ENCODE data around the gene MAN1C1. TPM values are rescaled to one million over a fixed set of nuclear protein-coding genes. Genes with fewer than 3 reads are reported as not detected.

Gene MAN1C1
- total and polyA plus RNA-seq, 8 donors, result 4.3 to 33.9 (median 6.1) TPM

DNA sequence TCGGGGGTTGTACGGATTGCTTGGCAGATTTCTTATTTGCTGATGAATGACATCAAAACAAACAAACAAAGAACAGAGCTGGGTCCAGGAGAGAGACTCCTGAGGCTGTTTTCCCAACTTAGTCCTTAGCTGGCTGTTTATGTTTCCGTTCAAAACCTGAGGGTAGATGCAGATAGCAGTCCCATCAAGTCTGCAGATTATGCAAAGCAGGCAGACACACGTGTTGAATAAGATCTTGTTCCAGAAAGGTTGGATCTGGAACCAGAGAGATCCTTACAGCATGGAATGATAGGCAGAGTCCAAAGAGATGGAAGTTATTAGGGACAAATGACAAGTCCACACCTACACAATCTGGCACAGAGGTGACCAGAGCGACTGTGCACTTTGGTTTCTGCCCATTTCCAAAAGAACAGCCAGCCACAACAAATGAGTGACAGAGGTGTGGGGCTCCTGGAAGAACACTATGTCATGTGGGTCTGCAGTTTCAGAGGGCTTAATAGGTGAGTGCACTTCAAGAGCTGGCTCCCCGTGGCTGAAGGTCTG lies 65.5 kb downstream of the MAN1C1 start:
- no peak for DNase-seq
- Histone ChIP-seq H3K4me3 (no peak overlapping the region), H3K27me3 (no peaks in the 10 kb centered on the region), H3K9me3 (no peaks in the 10 kb centered on the region), H3K36me3 (no peaks in the 10 kb centered on the region), H3K27ac (no peak overlapping the region), H3K4me1 (peaks cover 0 to 10% (median 7%) of the 10 kb centered on the region in 4 donors)
- intact Hi-C loops (cut with DNase I; ENCODE audit: low total_unique reads), result no loop called here
- WGBS, 5 donors, result 72 to 82% (median 75%) methylated on average over 6 of the region's 6 CpGs
- TF ChIP-seq POLR2A (IDR thresholded peaks at IDR 0.05), result no peak
- TF ChIP-seq POLR2AphosphoS5 (IDR thresholded peaks at IDR 0.05), result no peak
- no peak for TF ChIP-seq EP300 (IDR thresholded peaks at IDR 0.05)
- TF ChIP-seq CTCF (IDR thresholded peaks at IDR 0.05), result no peak

GRCh38 chr1:25683177-25683576 lies 66.6 kb downstream of the MAN1C1 start:
- WGBS, 5 donors, result 56 to 74% (median 69%) methylated on average over 4 of the region's 4 CpGs
- DNase-seq, result no peak
- intact Hi-C loops (cut with DNase I; ENCODE audit: low total_unique reads), result no loop called here
- H3K4me1 ChIP-seq, result peaks cover 0 to 18% (median 10%) of the 10 kb centered on the region in 4 donors
- no peaks in the 10 kb centered on the region for H3K36me3 ChIP-seq
- no peak overlapping the region for H3K4me3 ChIP-seq
- H3K9me3 ChIP-seq, result no peaks in the 10 kb centered on the region
- no peaks in the 10 kb centered on the region for H3K27me3 ChIP-seq
- TF ChIP-seq CTCF (IDR thresholded peaks at IDR 0.05), result no peak
- no peak for TF ChIP-seq POLR2A (IDR thresholded peaks at IDR 0.05)
- H3K27ac ChIP-seq, result no peak overlapping the region

DNA sequence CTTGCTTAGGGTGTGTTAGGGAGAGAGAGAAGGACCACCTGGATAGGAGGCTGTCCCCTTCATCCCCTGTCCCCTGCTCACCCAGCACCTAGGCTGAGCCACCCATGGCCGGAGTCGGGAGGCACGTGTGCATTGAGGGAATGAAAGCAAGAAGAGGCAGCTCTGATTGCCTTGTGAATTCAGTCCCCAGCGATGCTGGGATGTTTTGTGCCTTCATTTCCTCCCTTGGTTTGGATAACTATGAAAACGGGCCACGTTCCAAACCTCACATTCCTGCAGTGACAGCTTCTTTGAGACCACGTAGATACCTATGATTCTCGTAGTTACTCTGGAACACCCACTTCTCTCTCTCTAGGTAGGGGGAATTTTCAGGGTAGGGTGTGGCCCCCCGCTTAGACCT lies 67.1 kb downstream of the MAN1C1 start:
- Histone ChIP-seq H3K9me3 (no peaks in the 10 kb centered on the region), H3K27ac (no peak overlapping the region), H3K4me1 (peaks cover 3 to 24% (median 13%) of the 10 kb centered on the region in 4 donors), H3K4me3 (no peak overlapping the region), H3K27me3 (no peaks in the 10 kb centered on the region), H3K36me3 (no peaks in the 10 kb centered on the region)
- 44 to 56% (median 51%) methylated on average over 9 of the region's 9 CpGs for WGBS, 5 donors
- TF ChIP-seq CTCF (IDR thresholded peaks at IDR 0.05), result no peak
- no peak for TF ChIP-seq EP300 (IDR thresholded peaks at IDR 0.05)
- TF ChIP-seq POLR2A (IDR thresholded peaks at IDR 0.05), result no peak
- TF ChIP-seq POLR2AphosphoS5 (IDR thresholded peaks at IDR 0.05), result no peak
- intact Hi-C loops (cut with DNase I; ENCODE audit: low total_unique reads), result no loop called here
- no peak for DNase-seq

GRCh38 chr1:25684216-25684965 lies 67.8 kb downstream of the MAN1C1 start:
- DNase-seq, result no peak
- TF ChIP-seq POLR2A (IDR thresholded peaks at IDR 0.05) (no peak), CTCF (IDR thresholded peaks at IDR 0.05) (no peak), POLR2AphosphoS5 (IDR thresholded peaks at IDR 0.05) (no peak), EP300 (IDR thresholded peaks at IDR 0.05) (no peak)
- 76 to 89% (median 87%) methylated on average over 11 to 13 of the region's 13 CpGs for whole genome bisulfite sequencing, 5 donors
- Histone ChIP-seq H3K4me1 (peaks cover 4 to 28% (median 16%) of the 10 kb centered on the region in 4 donors), H3K9me3 (no peaks in the 10 kb centered on the region), H3K4me3 (no peak overlapping the region), H3K27ac (no peak overlapping the region), H3K36me3 (no peaks in the 10 kb centered on the region), H3K27me3 (no peaks in the 10 kb centered on the region)
- intact Hi-C loops (cut with DNase I; ENCODE audit: low total_unique reads), result no loop called here
